H1 (cell line): ENCODE data around the gene PIP5K1B. TPM values are rescaled to one million over a fixed set of nuclear protein-coding genes. Genes with fewer than 3 reads are reported as not detected.
A peak's percentile ranks its signal among the peaks of the same experiment; 100 is the strongest.

Source experiments
- CTCF ChIA-PET: fragments of 300-600 bp; sonication (Branson Sonifier 250); formaldehyde crosslinking; loops from one replicate; lab custom pipeline; 2021; ENCODE audit not compliant: partially characterized antibody; lab: Charles Lee
- POLR2A ChIA-PET: fragments of 300-600 bp; sonication (Branson Sonifier 250); formaldehyde crosslinking; loops from one replicate; lab custom pipeline; 2021; ENCODE audit warnings: inconsistent platforms; ENCODE audit not compliant: partially characterized antibody; lab: Charles Lee
- DNase-seq, 2 experiments: peaks; one replicate each; pipeline versions ENCODE4 v3.0.0 to v3.0.0-alpha.2; 2010 to 2022; ENCODE audit warnings: low spot score in 2 of 2, low read depth in 1 of 2, mixed read lengths in 1 of 2
- FAIRE-seq: peaks from 2 replicates; lab custom pipeline; 2011; peaks lifted over from hg19 to GRCh38; lab: Jason Lieb, UNC
- H2AFZ ChIP-seq: 2 replicates; pipeline ENCODE4 v1.8.1; 2012; ENCODE audit warnings: low read length, inconsistent platforms
- H2AK5ac ChIP-seq: 2 replicates; pipeline ENCODE4 v1.6.1; 2013; ENCODE audit warnings: low read depth, low read length
- H2BK120ac ChIP-seq: replicated peaks from 2 replicates; pipeline ENCODE3; 2013; ENCODE audit warnings: low read depth, low read length, inconsistent platforms
- H2BK12ac ChIP-seq: 2 replicates; pipeline ENCODE4 v1.6.1; 2013; ENCODE audit warnings: low read depth, low read length
- H2BK15ac ChIP-seq: 2 replicates; pipeline ENCODE4 v1.6.1; 2013; ENCODE audit warnings: low read length
- H2BK20ac ChIP-seq: 2 replicates; pipeline ENCODE4 v1.6.1; 2013; ENCODE audit warnings: low read length
- H2BK5ac ChIP-seq: 2 replicates; pipeline ENCODE4 v1.6.1; 2013; ENCODE audit warnings: low read depth, low read length
- H3K14ac ChIP-seq: 2 replicates; pipeline ENCODE4 v1.6.1; 2013; ENCODE audit warnings: inconsistent platforms; ENCODE audit not compliant: insufficient read length
- H3K18ac ChIP-seq: 2 replicates; pipeline ENCODE4 v1.6.1; 2013; ENCODE audit warnings: low read length; ENCODE audit errors: extremely low read depth
- H3K23ac ChIP-seq: 2 replicates; pipeline ENCODE4 v1.6.1; 2013; ENCODE audit warnings: inconsistent platforms; ENCODE audit not compliant: insufficient read length
- H3K23me2 ChIP-seq: 2 replicates; pipeline ENCODE4 v1.6.1; 2013; ENCODE audit warnings: low read depth, low read length
- H3K27ac ChIP-seq: 2 replicates; pipeline ENCODE4 v1.6.1; 2011; ENCODE audit warnings: low read depth, low read length, inconsistent platforms
- H3K27me3 ChIP-seq, 4 experiments: replicated peaks in 1 of 4; 1 replicate in 1 of 4; 2 replicates in 3 of 4; pipeline versions ENCODE4 v1.6.1 to v1.8.1; 2011 to 2013; ENCODE audit warnings: low read length in 3 of 4, mild to moderate bottlenecking in 3 of 4, inconsistent platforms in 2 of 4, mixed read lengths in 2 of 4, moderate library complexity in 1 of 4; ENCODE audit not compliant: control insufficient read depth in 3 of 4, insufficient read depth in 3 of 4; ENCODE audit errors: extremely low read depth in 1 of 4
- H3K36me3 ChIP-seq, 4 experiments: 2 replicates each; pipeline versions ENCODE4 v1.6.1 to v1.8.1; 2011 to 2013; ENCODE audit warnings: mild to moderate bottlenecking in 4 of 4, low read length in 3 of 4, moderate library complexity in 2 of 4, control low read depth in 1 of 4, inconsistent platforms in 1 of 4; ENCODE audit not compliant: insufficient read depth in 4 of 4, control insufficient read depth in 2 of 4
- H3K4ac ChIP-seq: replicated peaks from 2 replicates; pipeline ENCODE3; 2013; ENCODE audit warnings: low read length, low read depth, mixed read lengths, inconsistent platforms; ENCODE audit not compliant: insufficient read length
- H3K4me1 ChIP-seq, 4 experiments: replicated peaks in 1 of 4; 1 replicate in 1 of 4; 2 replicates in 3 of 4; pipeline versions ENCODE4 v1.6.1 to v1.8.1; 2011 to 2013; ENCODE audit warnings: low read length in 3 of 4, inconsistent platforms in 2 of 4, mixed read lengths in 1 of 4; ENCODE audit not compliant: insufficient read depth in 4 of 4, control insufficient read depth in 3 of 4
- H3K4me2 ChIP-seq, 2 experiments: 2 replicates each; pipeline versions ENCODE4 v1.6.1 to v1.8.1; 2011 to 2013; ENCODE audit warnings: low read depth in 2 of 2, low read length in 2 of 2, control low read depth in 1 of 2, inconsistent platforms in 1 of 2, mild to moderate bottlenecking in 1 of 2; ENCODE audit not compliant: insufficient read depth in 1 of 2
- H3K4me3 ChIP-seq, 4 experiments: fragments of 200-600, 300-600 bp in 1 of 4; sonication (generic), shearing (Covaris generic), sonication (Bioruptor Twin) in 1 of 4; 2 replicates each; pipeline versions ENCODE4 v1.5.1 to v1.8.1; 2011 to 2016; ENCODE audit warnings: low read length in 4 of 4, low read depth in 3 of 4, control low read depth in 2 of 4, inconsistent platforms in 2 of 4, mild to moderate bottlenecking in 2 of 4, mixed read lengths in 1 of 4, moderate library complexity in 1 of 4; ENCODE audit not compliant: insufficient read depth in 2 of 4; ENCODE audit errors: extremely low read depth in 1 of 4
- H3K56ac ChIP-seq: replicated peaks from 2 replicates; pipeline ENCODE3; 2013; ENCODE audit warnings: low read depth, mild to moderate bottlenecking, mixed read lengths, low read length, inconsistent platforms; ENCODE audit not compliant: insufficient read length
- H3K79me1 ChIP-seq: 2 replicates; pipeline ENCODE4 v1.6.1; 2013; ENCODE audit warnings: low read depth, low read length, control low read depth
- H3K79me2 ChIP-seq, 2 experiments: 2 replicates each; pipeline versions ENCODE4 v1.6.1 to v1.8.1; 2012 to 2013; ENCODE audit warnings: low read length in 2 of 2, mild to moderate bottlenecking in 2 of 2, inconsistent platforms in 1 of 2; ENCODE audit not compliant: insufficient read depth in 2 of 2, control insufficient read depth in 1 of 2
- H3K9ac ChIP-seq, 4 experiments: replicated peaks in 1 of 4; 1 replicate in 1 of 4; 2 replicates in 3 of 4; pipeline versions ENCODE4 v1.6.1 to v1.8.1; 2011 to 2013; ENCODE audit warnings: low read depth in 3 of 4, low read length in 3 of 4, control low read depth in 2 of 4, mild to moderate bottlenecking in 2 of 4, moderate library complexity in 2 of 4, inconsistent platforms in 1 of 4; ENCODE audit errors: extremely low read depth in 1 of 4
- H3K9me3 ChIP-seq, 2 experiments: 2 replicates each; pipeline versions ENCODE4 v1.6.1 to v1.8.1; 2012 to 2013; ENCODE audit warnings: mild to moderate bottlenecking in 2 of 2, moderate library complexity in 2 of 2, control low read depth in 1 of 2, inconsistent platforms in 1 of 2, low read depth in 1 of 2, low read length in 1 of 2, mixed read lengths in 1 of 2; ENCODE audit not compliant: insufficient read depth in 2 of 2
- H4K20me1 ChIP-seq, 2 experiments: replicated peaks in 1 of 2; 2 replicates each; pipeline versions ENCODE3 to v1.8.1; 2011 to 2013; ENCODE audit warnings: inconsistent platforms in 2 of 2, low read length in 2 of 2, mild to moderate bottlenecking in 1 of 2; ENCODE audit not compliant: insufficient read depth in 2 of 2, control insufficient read depth in 1 of 2
- H4K5ac ChIP-seq: 2 replicates; pipeline ENCODE4 v1.6.1; 2013; ENCODE audit warnings: low read length, low read depth, mixed read lengths, inconsistent platforms; ENCODE audit not compliant: insufficient read length
- H4K8ac ChIP-seq: 2 replicates; pipeline ENCODE4 v1.8.0; 2013; ENCODE audit warnings: mild to moderate bottlenecking, moderate library complexity, low read length, inconsistent platforms; ENCODE audit not compliant: insufficient read depth; ENCODE audit errors: extremely low read depth
- H4K91ac ChIP-seq: replicated peaks from 2 replicates; pipeline ENCODE3; 2013; ENCODE audit warnings: low read length, mixed read lengths, inconsistent platforms; ENCODE audit not compliant: insufficient read length
- BACH1 ChIP-seq: IDR thresholded peaks from 2 replicates; pipeline ENCODE4 v1.6.1; 2012; ENCODE audit warnings: low read length, improper control_type of control experiment
- CBX5 ChIP-seq: fragments of 300-800, 300-1000 bp; sonication (generic); IDR thresholded peaks from 2 replicates; pipeline ENCODE4 v1.7.1; 2016; ENCODE audit warnings: antibody characterized with exemption, low read length, low read depth
- GTF2F1 ChIP-seq: IDR thresholded peaks from 2 replicates; pipeline ENCODE4 v1.6.1; 2012; ENCODE audit warnings: low read depth, low read length, improper control_type of control experiment, borderline replicate concordance
- JUND ChIP-seq: IDR thresholded peaks from 2 replicates; pipeline ENCODE4 v1.6.1; 2011; ENCODE audit warnings: mild to moderate bottlenecking, improper control_type of control experiment, low read length
- KDM5A ChIP-seq: fragments of 200-600 bp; IDR thresholded peaks from 2 replicates; pipeline ENCODE4 v1.7.1; 2012; ENCODE audit warnings: mild to moderate bottlenecking, low read length, inconsistent platforms, mixed read lengths
- POLR2A ChIP-seq, 2 experiments: IDR thresholded peaks; 1 replicate in 1 of 2; 2 replicates in 1 of 2; pipeline ENCODE4 v1.6.1; 2011; ENCODE audit warnings: low read depth in 2 of 2, low read length in 2 of 2, mild to moderate bottlenecking in 2 of 2; ENCODE audit errors: control extremely low read depth in 1 of 2
- RAD21 ChIP-seq, 2 experiments: IDR thresholded peaks in 1 of 2; conservative IDR thresholded peaks in 1 of 2; 2 replicates each; pipeline ENCODE4 v1.6.1; 2011; ENCODE audit warnings: low read depth in 2 of 2, low read length in 2 of 2, improper control_type of control experiment in 1 of 2, inconsistent platforms in 1 of 2, mild to moderate bottlenecking in 1 of 2, moderate library complexity in 1 of 2
- SP2 ChIP-seq: IDR thresholded peaks from 2 replicates; pipeline ENCODE4 v1.6.1; 2012; ENCODE audit warnings: mild to moderate bottlenecking, low read length, inconsistent platforms
- SP4 ChIP-seq: IDR thresholded peaks from 2 replicates; pipeline ENCODE4 v1.6.1; 2012; ENCODE audit warnings: low read length, inconsistent platforms
- TAF7 ChIP-seq: optimal IDR thresholded peaks from 2 replicates; pipeline ENCODE3; 2011; ENCODE audit warnings: low read depth, mild to moderate bottlenecking, inconsistent platforms, low read length, moderate library complexity, borderline replicate concordance
- USF2 ChIP-seq: IDR thresholded peaks from 2 replicates; pipeline ENCODE4 v1.6.1; 2011; ENCODE audit warnings: low read length, improper control_type of control experiment
- YY1 ChIP-seq: IDR thresholded peaks from 2 replicates; pipeline ENCODE4 v1.6.1; 2011; ENCODE audit warnings: low read depth, mild to moderate bottlenecking, low read length
- WGBS, 2 experiments: shearing (Covaris generic) in 1 of 2; methylation state at CpG; one replicate each; pipeline versions ENCODE4 v1.1.6 to v1.1.7; 2013 to 2015; ENCODE audit warnings: low lambda C conversion rate in 2 of 2, mixed read lengths in 2 of 2, inconsistent platforms in 1 of 2, low coverage in 1 of 2, missing lambda C conversion rate in 1 of 2; ENCODE audit not compliant: insufficient replicate concordance in 2 of 2, insufficient coverage in 1 of 2, insufficient read length in 1 of 2; ENCODE audit errors: extremely low coverage in 1 of 2, missing lambda C conversion rate in 1 of 2; 5-methylcytosine and 5-hydroxymethylcytosine counted together
- polyA plus RNA-seq, 7 experiments: library from polyadenylated mRNA; depleted of rRNA in 3 of 7; stranded (reverse) in 5 of 7; unstranded in 2 of 7; fragments of >200 nt in 5 of 7; fragments of 200-250 nt in 2 of 7; gene quantifications; 1 replicate in 5 of 7; 2 replicates in 1 of 7; 4 replicates in 1 of 7; pipeline versions ENCODE4 v1.2.1 to v1.2.3, GENCODE V29; 2011 to 2013; ENCODE audit warnings: missing spikeins in 2 of 7, mixed read lengths in 2 of 7
- total RNA-seq: library from RNA; stranded (reverse); fragmentation: NEBNext Ultra II Directional; extraction: Animal tissue kit (Norgen Biotek cat#: 25700); gene quantifications from 2 replicates; pipeline ENCODE4 v1.2.1, GENCODE V29; 2021

The PIP5K1B gene
- total and polyA plus RNA-seq, 2 of the 8 experiments (the other 6 are each of a cell fraction or from before 2014, with no cell fraction given), result 4.7 to 7.7 TPM

GRCh38 chr9:68997666-68998065 is 292.6 kb downstream of the PIP5K1B start:
- H3K14ac ChIP-seq, result no peak overlapping the region
- H3K56ac ChIP-seq, result no peak overlapping the region
- CTCF ChIA-PET, result interaction anchor here (0.9 to 2.9 kb wide), 7 partner anchors 31 to 438 kb away, joined by 3 to 18 read pairs (median 3); no protein-coding TSS in a partner anchor
- no peak overlapping the region for H4K91ac ChIP-seq
- H3K9me3 ChIP-seq, result no peaks in the 10 kb centered on the region
- no peak overlapping the region for H3K9ac ChIP-seq
- WGBS, 2 experiments, result 91% methylated on average over 3 of the region's 3 CpGs; no CpG with 5 or more reads in 1 of the 2 experiments
- H3K4me3 ChIP-seq, result no peak overlapping the region
- no peaks in the 10 kb centered on the region for H4K20me1 ChIP-seq
- no peaks in the 10 kb centered on the region for H3K79me2 ChIP-seq
- H3K4me2 ChIP-seq, result no peak overlapping the region
- H2BK120ac ChIP-seq, result no peak overlapping the region
- no peak for DNase-seq
- POLR2A ChIA-PET, result interaction anchor here (1.0 to 1.4 kb wide), 2 partner anchors 18 to 239 kb away, joined by 3 read pairs; no protein-coding TSS in a partner anchor
- no peaks in the 10 kb centered on the region for H3K27me3 ChIP-seq
- peaks cover 0 to 7% (median 2%) of the 10 kb centered on the region in 4 experiments; a peak in 3 of 7 replicates for H3K4me1 ChIP-seq
- H3K4ac ChIP-seq, result no peak overlapping the region
- no peak overlapping the region for H4K5ac ChIP-seq
- no peaks in the 10 kb centered on the region for H3K36me3 ChIP-seq
- peak; percentile 13 for FAIRE-seq
- H3K23me2 ChIP-seq, result no peaks in the 10 kb centered on the region
- no peak overlapping the region for H2BK15ac ChIP-seq
- no peak overlapping the region for H3K27ac ChIP-seq
- H4K8ac ChIP-seq, result no peak overlapping the region
- no peak overlapping the region for H2AK5ac ChIP-seq
- H2BK5ac ChIP-seq, result no peak overlapping the region
- no peak overlapping the region for H3K23ac ChIP-seq
- H2AFZ ChIP-seq, result no peak overlapping the region
- H2BK20ac ChIP-seq, result no peak overlapping the region
- H3K79me1 ChIP-seq, result no peaks in the 10 kb centered on the region
- TF ChIP-seq TAF7 (no peak), YY1 (no peak), KDM5A (no peak), USF2 (no peak), SP2 (no peak), JUND (no peak), POLR2A (IDR thresholded peaks at IDR 0.05; ENCODE audit: control extremely low read depth in 1 of 2, low read depth in 2 of 2, low read length in 2 of 2) (no peak), BACH1 (no peak), GTF2F1 (no peak), CBX5 (no peak), SP4 (no peak), RAD21 (IDR thresholded peaks at IDR 0.05 in 1 of 2, conservative IDR thresholded peaks at IDR 0.05 in 1 of 2; ENCODE audit: low read depth in 2 of 2, low read length in 2 of 2) (no peak)
- TF ChIP-seq, all 59 proteins: peak for 0
- H2BK12ac ChIP-seq, result no peak overlapping the region
- H3K18ac ChIP-seq, result no peak overlapping the region
